Measurements from ENCODE around the gene GALR2.
A peak's percentile ranks its signal among the peaks of the same experiment; 100 is the strongest.

GALR2 gene

GRCh38 chr17:76083536-76084182, 9.1 kb downstream of the GALR2 start:
- no peak for TF ChIP-seq CTCF (conservative IDR thresholded peaks at IDR 0.05; ENCODE audit: low read depth)
- ChIA-PET POLR2A (ENCODE audit: low non-redundant PET) (interaction anchor here (1.2 kb wide), 1 partner anchor 19 kb away, joined by 3 read pairs; the partner anchor contains the start of gene EXOC7), CTCF (interaction anchor here (0.6 kb wide), 1 partner anchor 9 kb away, joined by 4 read pairs; no protein-coding TSS in a partner anchor)
- peak overlapping the region; percentile 34 for H3K27ac ChIP-seq
- DNase-seq (ENCODE audit: low spot score), result no peak

GRCh38 chr17:76085066-76085730, 10.6 kb downstream of the GALR2 start:
- H3K27ac ChIP-seq, result peak overlapping the region; percentile 2
- POLR2A ChIA-PET (ENCODE audit: low non-redundant PET), result interaction anchor here (0.6 kb wide), 1 partner anchor 315 kb away, joined by 4 read pairs; no protein-coding TSS in a partner anchor
- CTCF ChIA-PET, result no interaction called here
- no peak for TF ChIP-seq CTCF (conservative IDR thresholded peaks at IDR 0.05; ENCODE audit: low read depth)
- no peak for DNase-seq (ENCODE audit: low spot score)

- CTCF ChIA-PET, result interaction anchor here (0.6 kb wide), 1 partner anchor 22 kb away, joined by 3 read pairs; no protein-coding TSS in a partner anchor
- no peak for TF ChIP-seq CTCF (conservative IDR thresholded peaks at IDR 0.05; ENCODE audit: low read depth)
- H3K27ac ChIP-seq, result peak overlapping the region; percentile 2
- no peak for DNase-seq (ENCODE audit: low spot score)
- POLR2A ChIA-PET (ENCODE audit: low non-redundant PET), result no interaction called here
Measured at GRCh38 chr17:76085731-76086366, 11.3 kb downstream of the GALR2 start.

DNA sequence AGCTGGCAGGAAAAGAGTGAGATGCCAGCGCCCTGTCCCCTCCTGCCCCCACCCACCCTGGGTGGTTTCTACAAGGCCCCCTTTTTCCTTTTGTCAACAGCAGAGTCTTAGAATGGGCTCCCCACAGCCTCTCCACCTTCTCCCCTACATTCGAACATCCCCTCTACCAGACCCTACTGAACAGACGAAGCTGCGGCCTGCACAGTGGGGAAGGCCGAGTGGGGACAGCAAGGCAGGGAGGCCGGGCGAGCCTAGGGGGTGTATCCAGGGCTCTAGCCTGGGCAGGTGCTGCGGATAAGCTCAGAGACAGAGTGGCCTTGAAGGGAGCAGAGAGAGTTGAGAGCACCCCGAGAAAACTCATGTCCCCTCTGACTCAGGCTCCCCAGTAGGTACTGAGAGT, 11.8 kb downstream of the GALR2 start:
- DNase-seq (ENCODE audit: low spot score), result no peak
- TF ChIP-seq CTCF (conservative IDR thresholded peaks at IDR 0.05; ENCODE audit: low read depth), result no peak
- CTCF ChIA-PET, result interaction anchor here (0.6 kb wide), 1 partner anchor 23 kb away, joined by 3 read pairs; no protein-coding TSS in a partner anchor
- peak overlapping the region; percentile 2; the same call in 1 of the 2 replicates for H3K27ac ChIP-seq
- POLR2A ChIA-PET (ENCODE audit: low non-redundant PET), result no interaction called here

GRCh38 chr17:76087531-76087930, 12.9 kb downstream of the GALR2 start:
- CTCF ChIA-PET, result no interaction called here

More at GRCh38 chr17:76087531-76087930, 12.9 kb downstream of the GALR2 start:
- POLR2A ChIA-PET (ENCODE audit: low non-redundant PET), result no interaction called here
- TF ChIP-seq CTCF (conservative IDR thresholded peaks at IDR 0.05; ENCODE audit: low read depth), result no peak
- H3K27ac ChIP-seq, result no peak overlapping the region
- DNase-seq (ENCODE audit: low spot score), result no peak
